ENCODE results near the gene SCGB1A1.

SCGB1A1 gene

DNA sequence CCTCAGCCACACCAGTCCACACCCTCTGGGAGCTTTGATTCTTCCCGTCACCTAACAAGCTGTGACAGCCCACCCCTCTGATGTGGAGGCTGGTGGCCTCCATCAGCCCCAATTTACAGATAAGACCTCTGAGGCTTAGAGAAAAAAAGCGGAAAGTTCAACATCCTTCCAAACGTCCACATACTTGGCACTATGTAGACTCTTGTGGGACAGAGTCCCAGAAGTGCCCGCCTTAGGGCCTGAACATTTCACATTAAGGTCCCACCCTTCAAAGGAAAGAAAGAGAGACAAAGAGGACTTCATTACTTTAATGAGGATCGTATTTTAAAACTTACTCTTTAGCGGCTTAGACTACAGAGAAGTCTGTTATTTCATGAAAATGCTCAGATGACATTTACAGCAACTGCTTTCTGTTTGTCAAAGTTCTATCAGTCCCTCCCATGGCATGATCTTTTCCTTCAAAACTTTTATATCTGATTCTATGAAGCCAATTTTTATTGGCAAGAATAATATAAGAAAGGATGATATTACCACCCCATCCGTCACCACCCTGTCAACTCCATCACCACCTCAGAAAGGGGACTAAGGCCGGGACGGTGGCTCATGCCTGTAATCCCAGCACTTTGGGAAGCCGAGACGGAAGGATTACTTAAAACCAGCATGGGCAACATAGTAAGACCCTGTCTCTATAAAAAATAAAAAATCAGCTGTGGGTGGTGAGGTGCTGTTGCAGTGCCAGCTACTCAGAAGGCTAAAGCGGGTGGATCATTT lies 15.7 kb upstream of the SCGB1A1 start:
- TF ChIP-seq, protein P1, sequence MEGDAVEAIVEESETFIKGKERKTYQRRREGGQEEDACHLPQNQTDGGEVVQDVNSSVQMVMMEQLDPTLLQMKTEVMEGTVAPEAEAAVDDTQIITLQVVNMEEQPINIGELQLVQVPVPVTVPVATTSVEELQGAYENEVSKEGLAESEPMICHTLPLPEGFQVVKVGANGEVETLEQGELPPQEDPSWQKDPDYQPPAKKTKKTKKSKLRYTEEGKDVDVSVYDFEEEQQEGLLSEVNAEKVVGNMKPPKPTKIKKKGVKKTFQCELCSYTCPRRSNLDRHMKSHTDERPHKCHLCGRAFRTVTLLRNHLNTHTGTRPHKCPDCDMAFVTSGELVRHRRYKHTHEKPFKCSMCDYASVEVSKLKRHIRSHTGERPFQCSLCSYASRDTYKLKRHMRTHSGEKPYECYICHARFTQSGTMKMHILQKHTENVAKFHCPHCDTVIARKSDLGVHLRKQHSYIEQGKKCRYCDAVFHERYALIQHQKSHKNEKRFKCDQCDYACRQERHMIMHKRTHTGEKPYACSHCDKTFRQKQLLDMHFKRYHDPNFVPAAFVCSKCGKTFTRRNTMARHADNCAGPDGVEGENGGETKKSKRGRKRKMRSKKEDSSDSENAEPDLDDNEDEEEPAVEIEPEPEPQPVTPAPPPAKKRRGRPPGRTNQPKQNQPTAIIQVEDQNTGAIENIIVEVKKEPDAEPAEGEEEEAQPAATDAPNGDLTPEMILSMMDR (IDR thresholded peaks at IDR 0.05; ENCODE audit: borderline replicate concordance, insufficient read depth, low read depth, low read length), result no peak
- H3K4me3 ChIP-seq (ENCODE audit: low read depth, low read length), result no peak overlapping the region

- no peak overlapping the region for H3K4me3 ChIP-seq (ENCODE audit: low read depth, low read length)
- TF ChIP-seq, protein P1 (IDR thresholded peaks at IDR 0.05; ENCODE audit: borderline replicate concordance, insufficient read depth, low read depth, low read length), result no peak
Measured at GRCh38 chr11:62404435-62404834, 14.4 kb upstream of the SCGB1A1 start.

DNA sequence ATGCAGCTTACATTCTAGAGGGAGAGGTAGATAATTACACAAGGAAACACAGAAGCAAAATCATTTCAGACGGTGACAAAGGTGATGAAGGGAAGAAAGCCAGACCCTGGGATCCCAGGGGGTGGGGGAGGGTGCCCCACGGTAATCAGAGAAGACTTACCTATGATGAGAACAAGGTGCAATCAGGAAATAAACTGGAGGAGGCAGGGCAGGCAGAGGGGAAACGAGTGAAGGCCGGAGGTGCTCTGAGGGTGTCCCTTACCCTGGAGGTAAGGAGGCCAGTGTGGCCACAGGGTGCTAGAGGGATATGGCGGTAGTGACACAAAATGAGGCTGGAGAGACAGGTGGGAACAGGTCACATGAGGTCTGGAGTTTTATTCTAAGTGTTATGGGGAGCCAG lies 13.9 kb upstream of the SCGB1A1 start:
- H3K4me3 ChIP-seq (ENCODE audit: low read depth, low read length), result no peak overlapping the region
- TF ChIP-seq, protein P1 (IDR thresholded peaks at IDR 0.05; ENCODE audit: borderline replicate concordance, insufficient read depth, low read depth, low read length), result no peak

- TF ChIP-seq, protein P1 (IDR thresholded peaks at IDR 0.05; ENCODE audit: borderline replicate concordance, insufficient read depth, low read depth, low read length), result no peak
- H3K4me3 ChIP-seq (ENCODE audit: low read depth, low read length), result no peak overlapping the region
Measured at GRCh38 chr11:62406034-62406433, 12.8 kb upstream of the SCGB1A1 start.

DNA sequence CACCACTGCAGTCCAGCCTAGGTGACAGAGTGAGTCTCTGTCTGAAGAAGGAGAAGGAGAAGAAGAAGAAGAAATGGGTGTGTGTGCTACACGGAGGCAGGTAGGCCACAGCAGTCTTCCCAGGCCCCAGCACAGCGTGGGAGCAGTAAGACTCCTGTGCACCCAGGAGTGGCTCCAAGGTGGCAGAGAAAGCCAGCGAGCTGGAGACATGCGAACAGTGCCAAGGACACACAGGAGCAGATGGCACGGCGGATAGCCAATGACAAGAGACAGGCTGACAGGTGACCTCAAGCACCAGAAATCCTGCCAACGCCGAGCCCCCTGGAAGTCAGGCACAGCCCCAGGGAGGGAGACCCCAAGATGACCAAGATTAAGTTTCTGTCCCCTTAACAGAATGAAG lies 9.0 kb upstream of the SCGB1A1 start:
- no peak overlapping the region for H3K4me3 ChIP-seq (ENCODE audit: low read depth, low read length)
- TF ChIP-seq, protein P1 (IDR thresholded peaks at IDR 0.05; ENCODE audit: borderline replicate concordance, insufficient read depth, low read depth, low read length), result no peak

- no peak overlapping the region for H3K4me3 ChIP-seq (ENCODE audit: low read depth, low read length)
- TF ChIP-seq, protein P1 (IDR thresholded peaks at IDR 0.05; ENCODE audit: borderline replicate concordance, insufficient read depth, low read depth, low read length), result no peak
Measured at GRCh38 chr11:62410972-62411371, 7.9 kb upstream of the SCGB1A1 start.

DNA sequence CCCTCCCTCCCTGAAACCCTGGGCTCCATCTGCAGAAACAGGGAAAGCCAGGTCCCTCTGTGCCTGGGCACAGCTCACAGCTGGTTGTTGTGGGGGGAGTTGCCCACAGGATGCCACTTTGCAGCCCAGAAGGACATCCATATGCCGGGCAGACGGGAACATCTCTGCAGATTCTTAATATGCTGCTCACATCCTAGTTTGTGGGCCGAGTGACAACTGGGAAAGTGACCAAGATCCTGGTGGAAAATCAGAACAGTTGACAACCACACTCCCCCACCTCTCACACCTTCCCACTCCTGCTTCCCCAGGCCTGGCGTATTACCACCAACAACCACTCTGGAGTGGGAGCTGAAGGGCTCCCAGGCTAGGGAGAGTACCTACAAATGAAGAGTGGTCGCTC lies 7.3 kb upstream of the SCGB1A1 start:
- TF ChIP-seq, protein P1 (IDR thresholded peaks at IDR 0.05; ENCODE audit: borderline replicate concordance, insufficient read depth, low read depth, low read length), result no peak
- no peak overlapping the region for H3K4me3 ChIP-seq (ENCODE audit: low read depth, low read length)

Measured in GM12875 (cell line).